K562 (cell line): ENCODE measurements around the gene NMNAT1. TPM values are rescaled to one million over a fixed set of nuclear protein-coding genes. Genes with fewer than 3 reads are reported as not detected.

ENCODE experiments used
- ATAC-seq: fragments of 200-7000 bp; cut with Tn5 transposase; 3 replicates; pipeline ENCODE4 v1.9.1; 2020; ENCODE audit warnings: moderate library complexity
- BruUV-seq: library from RNA; stranded (reverse); fragments of 400-500 nt; replicated peaks from 2 replicates; lab custom pipeline; 2021; lab: Mats Ljungman, UMichigan
- CTCF ChIA-PET: fragments of 300-600 bp; formaldehyde crosslinking; extraction: SDS; loops from one replicate; lab custom pipeline; 2021; ENCODE audit warnings: low intra/inter-chr PET ratio; lab: Yijun Ruan, JAX
- POLR2A ChIA-PET: fragments of 300-600, 350-650 bp; sonication (Branson Sonifier 250); formaldehyde crosslinking; extraction: SDS; loops from one replicate; lab custom pipeline; 2021; ENCODE audit warnings: antibody characterized with exemption, inconsistent platforms; lab: Yijun Ruan, JAX
- DNase-seq, 4 experiments: peaks; one replicate each; pipeline versions ENCODE4 v3.0.0 to v3.0.0-alpha.2; 2011 to 2018; ENCODE audit warnings: low spot score in 3 of 4, mixed read lengths in 3 of 4; ENCODE audit errors: extremely low read depth in 1 of 4
- FAIRE-seq: peaks from 2 replicates; lab custom pipeline; 2011; peaks lifted over from hg19 to GRCh38; lab: Jason Lieb, UNC
- H2AFZ ChIP-seq: 2 replicates; pipeline ENCODE4 v1.6.0; 2011; ENCODE audit warnings: low read depth, low read length, control low read depth, inconsistent platforms
- H3K27ac ChIP-seq: fragments of 200-600 bp; 3 replicates; pipeline ENCODE4 v1.8.0; 2011; ENCODE audit warnings: low read depth, mild to moderate bottlenecking, control low read depth, inconsistent platforms, low read length, moderate library complexity, mixed read lengths; ENCODE audit errors: extremely low read depth
- H3K27me3 ChIP-seq, 2 experiments: fragments of 300-600 bp in 1 of 2; 2 replicates in 1 of 2; 3 replicates in 1 of 2; pipeline versions ENCODE4 v1.6.0 to v1.8.0; 2011; ENCODE audit warnings: inconsistent platforms in 2 of 2, low read length in 2 of 2, mild to moderate bottlenecking in 1 of 2, mixed read lengths in 1 of 2, moderate library complexity in 1 of 2; ENCODE audit not compliant: control insufficient read depth in 2 of 2, insufficient read depth in 2 of 2
- H3K36me3 ChIP-seq: fragments of 300-600 bp; 3 replicates; pipeline ENCODE4 v1.8.0; 2011; ENCODE audit warnings: mild to moderate bottlenecking, low read length, inconsistent platforms; ENCODE audit not compliant: control insufficient read depth, insufficient read depth
- H3K4me1 ChIP-seq, 2 experiments: fragments of 200-600 bp in 1 of 2; replicated peaks in 1 of 2; 2 replicates in 1 of 2; 3 replicates in 1 of 2; pipeline versions ENCODE4 v1.5.1 to v1.8.0; 2011; ENCODE audit warnings: inconsistent platforms in 2 of 2, low read length in 2 of 2, mild to moderate bottlenecking in 1 of 2, mixed read lengths in 1 of 2, moderate library complexity in 1 of 2; ENCODE audit not compliant: control insufficient read depth in 2 of 2, insufficient read depth in 2 of 2
- H3K4me2 ChIP-seq: 2 replicates; pipeline ENCODE4 v1.6.1; 2011; ENCODE audit warnings: low read length, control low read depth, inconsistent platforms, mixed read lengths; ENCODE audit not compliant: insufficient read depth
- H3K4me3 ChIP-seq: fragments of 200-600 bp; sonication (generic), shearing (Covaris generic); 2 replicates; pipeline ENCODE4 v1.5.1; 2016; ENCODE audit warnings: control low read depth, inconsistent platforms
- H3K79me2 ChIP-seq: fragments of 200-600 bp; 3 replicates; pipeline ENCODE4 v1.8.0; 2011; ENCODE audit warnings: low read length, inconsistent platforms; ENCODE audit not compliant: control insufficient read depth, insufficient read depth
- H3K9ac ChIP-seq, 2 experiments: 2 replicates each; pipeline versions ENCODE4 v1.6.0 to v1.6.1; 2011; ENCODE audit warnings: low read depth in 2 of 2, low read length in 2 of 2, control low read depth in 1 of 2, inconsistent platforms in 1 of 2, mild to moderate bottlenecking in 1 of 2, mixed read lengths in 1 of 2; ENCODE audit not compliant: insufficient read depth in 1 of 2
- H3K9me1 ChIP-seq: one replicate; pipeline ENCODE4 v1.6.0; 2011; ENCODE audit warnings: inconsistent platforms, mild to moderate bottlenecking, low read length, moderate library complexity; ENCODE audit not compliant: control insufficient read depth, insufficient read depth
- H3K9me3 ChIP-seq: replicated peaks from 2 replicates; pipeline ENCODE4 v1.5.1; 2011; ENCODE audit warnings: low read depth, low read length, inconsistent platforms; ENCODE audit not compliant: control insufficient read depth, insufficient read depth
- H4K20me1 ChIP-seq: replicated peaks from 2 replicates; pipeline ENCODE4 v1.6.1; 2011; ENCODE audit warnings: low read length, inconsistent platforms, mixed read lengths; ENCODE audit not compliant: control insufficient read depth, insufficient read depth
- ARHGAP35 ChIP-seq: fragments of 450-650 bp; IDR thresholded peaks from 2 replicates; pipeline ENCODE4 v1.6.1; 2018; ENCODE audit not compliant: partially characterized antibody
- CAMTA2 ChIP-seq: fragments of 250-450 bp; sonication (Bioruptor Pico); conservative IDR thresholded peaks from 2 replicates; pipeline ENCODE4 v1.5.1; 2022
- CHCHD3 ChIP-seq: fragments of 250-450 bp; sonication (Bioruptor Pico); IDR thresholded peaks from 2 replicates; pipeline ENCODE4 v2.1.2; 2022; ENCODE audit warnings: mild to moderate bottlenecking
- CREB5 ChIP-seq: fragments of 250-450 bp; sonication (Bioruptor Pico); IDR thresholded peaks from 2 replicates; pipeline ENCODE4 v1.5.0; 2020; ENCODE audit warnings: mild to moderate bottlenecking
- FOXO4 ChIP-seq: fragments of 450-650 bp; formaldehyde crosslinking; IDR thresholded peaks from 2 replicates; pipeline ENCODE4 v1.4.0; 2020; ENCODE audit warnings: mild to moderate bottlenecking, moderate library complexity
- HMGN3 ChIP-seq: IDR thresholded peaks from 2 replicates; pipeline ENCODE4 v1.6.1; 2011; ENCODE audit warnings: borderline replicate concordance, low read depth, mild to moderate bottlenecking, mixed read lengths, low read length; ENCODE audit not compliant: insufficient read length; ENCODE audit errors: extremely low read depth
- HNRNPUL1 ChIP-seq: fragments of 200-400 bp; formaldehyde crosslinking; IDR thresholded peaks from 2 replicates; pipeline ENCODE4 v1.6.1; 2017; ENCODE audit warnings: low read length
- KLF6 ChIP-seq: fragments of 250-450 bp; sonication (Bioruptor Pico); IDR thresholded peaks from 2 replicates; pipeline ENCODE4 v1.4.0; 2020; ENCODE audit warnings: mild to moderate bottlenecking, moderate library complexity, borderline replicate concordance
- PML ChIP-seq: IDR thresholded peaks from 2 replicates; pipeline ENCODE4 v1.6.1; 2012; ENCODE audit warnings: low read length, inconsistent platforms
- RBM39 ChIP-seq: fragments of 200-400 bp; formaldehyde crosslinking; optimal IDR thresholded peaks from 2 replicates; pipeline ENCODE3; 2018; ENCODE audit warnings: low read depth, low read length
- SIRT6 ChIP-seq: IDR thresholded peaks from one replicate; pipeline ENCODE4 v1.6.1; 2012; ENCODE audit warnings: low read depth, mild to moderate bottlenecking, control low read depth, inconsistent platforms, low read length, moderate library complexity
- ZNF551 ChIP-seq: fragments of 250-450 bp; sonication (Bioruptor Pico); IDR thresholded peaks from 2 replicates; pipeline ENCODE4 v1.5.0; 2021; ENCODE audit warnings: mild to moderate bottlenecking, moderate library complexity
- ZNF644 ChIP-seq: fragments of 200-800 bp; sonication (Bioruptor generic); IDR thresholded peaks from 2 replicates; pipeline ENCODE4 v1.6.1; 2016; ENCODE audit warnings: low read depth, missing genetic modification characterization, missing compliant biosample characterization
- WGBS: fragments of 100-300 bp; shearing (Covaris generic); methylation state at CpG from one replicate; pipeline ENCODE4 v1.1.6; 2016; ENCODE audit warnings: low coverage, mixed read lengths; ENCODE audit not compliant: insufficient coverage; ENCODE audit errors: missing lambda C conversion rate; 5-methylcytosine and 5-hydroxymethylcytosine counted together
- in situ Hi-C: fragments of 300-500 bp; cut with MboI; formaldehyde crosslinking; loops from 4 replicates; pipeline ENCODE4 v1.15.0; 2018; ENCODE audit warnings: inconsistent platforms, mixed read lengths
- intact Hi-C: fragments of 100-400 bp; cut with micrococcal nuclease; formaldehyde crosslinking; loops from 2 replicates; pipeline ENCODE4 v1.14.2; 2022
- polyA plus RNA-seq, 8 experiments: library from polyadenylated mRNA; depleted of rRNA in 4 of 8; stranded (reverse) in 5 of 8; unstranded in 3 of 8; fragments of >200 nt; fragmentation: Nextera tagmentation in 2 of 8; fragmentation: Illumina TruSeq in 1 of 8; extraction: Ambion mirVana in 2 of 8; extraction: Trizol in 1 of 8; gene quantifications; 2 replicates each; pipeline versions ENCODE4 v1.2.1 to v1.2.3, GENCODE V29; 2011 to 2014; ENCODE audit warnings: inconsistent platforms in 1 of 8, missing spikeins in 1 of 8
- total RNA-seq, 7 experiments: library from RNA; depleted of rRNA in 6 of 7; stranded (reverse); fragments of >200 nt in 6 of 7; fragmentation: Illumina TruSeq in 2 of 7; extraction: Trizol in 2 of 7; gene quantifications; 2 replicates each; pipeline versions ENCODE4 v1.2.1 to v1.2.3, GENCODE V29; 2011 to 2021; ENCODE audit warnings: low replicate concordance in 1 of 7
- TF ChIP-seq, protein P1 (sequence below): fragments of 250-450 bp; sonication (Bioruptor Pico); IDR thresholded peaks from 2 replicates; pipeline ENCODE4 v1.4.0; 2020; ENCODE audit warnings: borderline replicate concordance
- TF ChIP-seq, protein P2 (sequence below), 2 experiments: fragments of 450-650 bp; IDR thresholded peaks; 2 replicates each; pipeline ENCODE4 v1.6.1; 2018; ENCODE audit warnings: mild to moderate bottlenecking in 2 of 2, low read depth in 1 of 2; ENCODE audit not compliant: partially characterized antibody in 2 of 2

The NMNAT1 gene
- total and polyA plus RNA-seq, 9 of the 15 experiments (the other 6 are each of a cell fraction or from before 2014, with no cell fraction given): 5.1 to 14.6 (median 12.1) TPM

DNA sequence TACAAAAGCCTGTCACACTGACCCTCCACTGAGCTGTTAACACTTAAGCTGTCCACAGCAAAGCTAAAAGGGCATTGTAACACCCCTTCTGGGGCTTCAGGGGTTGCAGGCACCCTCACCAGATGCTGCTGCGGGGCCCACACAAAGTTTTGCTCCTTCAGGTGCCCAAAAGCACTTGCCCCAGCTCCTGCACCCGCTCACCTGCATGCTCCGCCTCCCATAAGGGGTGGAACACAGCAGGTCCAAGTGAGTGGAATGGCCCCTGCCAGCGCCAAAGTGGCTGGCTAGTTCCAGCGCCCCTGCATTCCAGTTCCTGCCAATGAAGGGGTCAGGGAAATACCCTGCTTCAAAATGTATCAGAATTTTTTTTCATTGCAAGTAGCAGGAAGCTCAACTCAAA is 46.5 kb downstream of the NMNAT1 start:
- Histone ChIP-seq H3K79me2 (no peaks in the 10 kb centered on the region), H4K20me1 (no peaks in the 10 kb centered on the region), H3K27me3 (peaks cover 6 to 12% of the 10 kb centered on the region in 2 experiments; a peak in 3 of 5 replicates), H2AFZ (no peak overlapping the region), H3K9me3 (no peaks in the 10 kb centered on the region), H3K36me3 (no peaks in the 10 kb centered on the region), H3K4me1 (no peaks in the 10 kb centered on the region), H3K9me1 (no peaks in the 10 kb centered on the region), H3K27ac (no peak overlapping the region), H3K9ac (no peak overlapping the region), H3K4me3 (no peak overlapping the region), H3K4me2 (no peak overlapping the region)
- 4% methylated on average over 5 of the region's 5 CpGs for WGBS
- no TSS peak for BruUV-seq
- in situ Hi-C loops (no loop called here), intact Hi-C loops (no loop called here)
- CTCF ChIA-PET: no interaction called here
- POLR2A ChIA-PET: interaction anchor here (0.5 to 2.2 kb wide), 3 partner anchors 11 to 567 kb away, joined by 4 to 11 read pairs (median 4); no protein-coding TSS in a partner anchor
- DNase-seq (no peak), FAIRE-seq (no peak), ATAC-seq (peak; percentile 33; the same call in 2 of the 3 replicates)
- TF ChIP-seq SIRT6 (no peak), RBM39 (no peak), CAMTA2 (CRISPR knock-in tag) (no peak), FOXO4 (no peak), ZNF644 (tag) (no peak), CREB5 (no peak), HMGN3 (no peak), ZNF551 (CRISPR knock-in tag) (no peak), CHCHD3 (no peak), HNRNPUL1 (no peak), KLF6 (CRISPR knock-in tag) (no peak), ARHGAP35 (no peak), PML (no peak)
- TF ChIP-seq, protein P1, sequence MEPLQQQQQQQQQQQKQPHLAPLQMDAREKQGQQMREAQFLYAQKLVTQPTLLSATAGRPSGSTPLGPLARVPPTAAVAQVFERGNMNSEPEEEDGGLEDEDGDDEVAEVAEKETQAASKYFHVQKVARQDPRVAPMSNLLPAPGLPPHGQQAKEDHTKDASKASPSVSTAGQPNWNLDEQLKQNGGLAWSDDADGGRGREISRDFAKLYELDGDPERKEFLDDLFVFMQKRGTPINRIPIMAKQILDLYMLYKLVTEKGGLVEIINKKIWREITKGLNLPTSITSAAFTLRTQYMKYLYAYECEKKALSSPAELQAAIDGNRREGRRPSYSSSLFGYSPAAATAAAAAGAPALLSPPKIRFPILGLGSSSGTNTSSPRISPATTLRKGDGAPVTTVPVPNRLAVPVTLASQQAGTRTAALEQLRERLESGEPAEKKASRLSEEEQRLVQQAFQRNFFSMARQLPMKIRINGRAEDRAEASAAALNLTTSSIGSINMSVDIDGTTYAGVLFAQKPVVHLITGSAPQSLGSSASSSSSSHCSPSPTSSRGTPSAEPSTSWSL (CRISPR knock-in tag): no peak
- TF ChIP-seq, protein P2, sequence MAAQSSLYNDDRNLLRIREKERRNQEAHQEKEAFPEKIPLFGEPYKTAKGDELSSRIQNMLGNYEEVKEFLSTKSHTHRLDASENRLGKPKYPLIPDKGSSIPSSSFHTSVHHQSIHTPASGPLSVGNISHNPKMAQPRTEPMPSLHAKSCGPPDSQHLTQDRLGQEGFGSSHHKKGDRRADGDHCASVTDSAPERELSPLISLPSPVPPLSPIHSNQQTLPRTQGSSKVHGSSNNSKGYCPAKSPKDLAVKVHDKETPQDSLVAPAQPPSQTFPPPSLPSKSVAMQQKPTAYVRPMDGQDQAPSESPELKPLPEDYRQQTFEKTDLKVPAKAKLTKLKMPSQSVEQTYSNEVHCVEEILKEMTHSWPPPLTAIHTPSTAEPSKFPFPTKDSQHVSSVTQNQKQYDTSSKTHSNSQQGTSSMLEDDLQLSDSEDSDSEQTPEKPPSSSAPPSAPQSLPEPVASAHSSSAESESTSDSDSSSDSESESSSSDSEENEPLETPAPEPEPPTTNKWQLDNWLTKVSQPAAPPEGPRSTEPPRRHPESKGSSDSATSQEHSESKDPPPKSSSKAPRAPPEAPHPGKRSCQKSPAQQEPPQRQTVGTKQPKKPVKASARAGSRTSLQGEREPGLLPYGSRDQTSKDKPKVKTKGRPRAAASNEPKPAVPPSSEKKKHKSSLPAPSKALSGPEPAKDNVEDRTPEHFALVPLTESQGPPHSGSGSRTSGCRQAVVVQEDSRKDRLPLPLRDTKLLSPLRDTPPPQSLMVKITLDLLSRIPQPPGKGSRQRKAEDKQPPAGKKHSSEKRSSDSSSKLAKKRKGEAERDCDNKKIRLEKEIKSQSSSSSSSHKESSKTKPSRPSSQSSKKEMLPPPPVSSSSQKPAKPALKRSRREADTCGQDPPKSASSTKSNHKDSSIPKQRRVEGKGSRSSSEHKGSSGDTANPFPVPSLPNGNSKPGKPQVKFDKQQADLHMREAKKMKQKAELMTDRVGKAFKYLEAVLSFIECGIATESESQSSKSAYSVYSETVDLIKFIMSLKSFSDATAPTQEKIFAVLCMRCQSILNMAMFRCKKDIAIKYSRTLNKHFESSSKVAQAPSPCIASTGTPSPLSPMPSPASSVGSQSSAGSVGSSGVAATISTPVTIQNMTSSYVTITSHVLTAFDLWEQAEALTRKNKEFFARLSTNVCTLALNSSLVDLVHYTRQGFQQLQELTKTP (IDR thresholded peaks at IDR 0.05; ENCODE audit: low read depth in 1 of 2, partially characterized antibody in 2 of 2): no peak
